GM12801 (cell line): Measurements from ENCODE around the gene EIF5A.

ENCODE experiments used
- TF ChIP-seq, protein P1 (sequence below): IDR thresholded peaks from one replicate; pipeline ENCODE4 v1.5.1; 2011; ENCODE audit warnings: control low read depth; ENCODE audit not compliant: insufficient read length; ENCODE audit errors: extremely low read depth

EIF5A gene

DNA sequence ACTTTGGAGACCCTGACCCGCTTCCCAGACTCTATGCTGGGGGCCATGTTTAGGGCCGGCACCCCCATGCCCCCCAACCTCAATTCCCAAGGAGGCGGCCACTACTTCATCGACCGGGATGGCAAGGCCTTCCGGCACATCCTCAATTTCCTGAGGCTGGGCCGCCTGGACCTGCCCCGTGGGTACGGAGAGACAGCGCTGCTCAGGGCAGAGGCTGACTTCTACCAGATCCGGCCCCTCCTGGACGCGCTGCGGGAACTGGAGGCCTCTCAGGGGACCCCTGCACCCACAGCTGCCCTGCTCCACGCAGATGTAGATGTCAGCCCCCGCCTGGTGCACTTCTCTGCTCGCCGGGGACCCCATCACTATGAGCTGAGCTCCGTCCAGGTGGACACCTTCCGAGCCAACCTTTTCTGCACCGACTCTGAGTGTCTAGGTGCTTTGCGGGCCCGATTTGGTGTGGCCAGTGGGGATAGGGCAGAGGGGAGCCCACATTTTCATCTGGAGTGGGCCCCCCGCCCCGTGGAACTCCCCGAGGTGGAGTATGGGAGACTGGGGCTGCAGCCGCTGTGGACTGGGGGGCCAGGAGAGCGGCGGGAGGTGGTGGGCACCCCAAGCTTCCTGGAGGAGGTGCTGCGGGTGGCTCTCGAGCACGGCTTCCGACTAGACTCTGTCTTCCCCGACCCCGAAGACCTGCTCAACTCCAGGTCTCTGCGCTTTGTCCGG lies 45.6 kb downstream of the EIF5A start:
- TF ChIP-seq, protein P1, sequence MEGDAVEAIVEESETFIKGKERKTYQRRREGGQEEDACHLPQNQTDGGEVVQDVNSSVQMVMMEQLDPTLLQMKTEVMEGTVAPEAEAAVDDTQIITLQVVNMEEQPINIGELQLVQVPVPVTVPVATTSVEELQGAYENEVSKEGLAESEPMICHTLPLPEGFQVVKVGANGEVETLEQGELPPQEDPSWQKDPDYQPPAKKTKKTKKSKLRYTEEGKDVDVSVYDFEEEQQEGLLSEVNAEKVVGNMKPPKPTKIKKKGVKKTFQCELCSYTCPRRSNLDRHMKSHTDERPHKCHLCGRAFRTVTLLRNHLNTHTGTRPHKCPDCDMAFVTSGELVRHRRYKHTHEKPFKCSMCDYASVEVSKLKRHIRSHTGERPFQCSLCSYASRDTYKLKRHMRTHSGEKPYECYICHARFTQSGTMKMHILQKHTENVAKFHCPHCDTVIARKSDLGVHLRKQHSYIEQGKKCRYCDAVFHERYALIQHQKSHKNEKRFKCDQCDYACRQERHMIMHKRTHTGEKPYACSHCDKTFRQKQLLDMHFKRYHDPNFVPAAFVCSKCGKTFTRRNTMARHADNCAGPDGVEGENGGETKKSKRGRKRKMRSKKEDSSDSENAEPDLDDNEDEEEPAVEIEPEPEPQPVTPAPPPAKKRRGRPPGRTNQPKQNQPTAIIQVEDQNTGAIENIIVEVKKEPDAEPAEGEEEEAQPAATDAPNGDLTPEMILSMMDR = no peak

DNA sequence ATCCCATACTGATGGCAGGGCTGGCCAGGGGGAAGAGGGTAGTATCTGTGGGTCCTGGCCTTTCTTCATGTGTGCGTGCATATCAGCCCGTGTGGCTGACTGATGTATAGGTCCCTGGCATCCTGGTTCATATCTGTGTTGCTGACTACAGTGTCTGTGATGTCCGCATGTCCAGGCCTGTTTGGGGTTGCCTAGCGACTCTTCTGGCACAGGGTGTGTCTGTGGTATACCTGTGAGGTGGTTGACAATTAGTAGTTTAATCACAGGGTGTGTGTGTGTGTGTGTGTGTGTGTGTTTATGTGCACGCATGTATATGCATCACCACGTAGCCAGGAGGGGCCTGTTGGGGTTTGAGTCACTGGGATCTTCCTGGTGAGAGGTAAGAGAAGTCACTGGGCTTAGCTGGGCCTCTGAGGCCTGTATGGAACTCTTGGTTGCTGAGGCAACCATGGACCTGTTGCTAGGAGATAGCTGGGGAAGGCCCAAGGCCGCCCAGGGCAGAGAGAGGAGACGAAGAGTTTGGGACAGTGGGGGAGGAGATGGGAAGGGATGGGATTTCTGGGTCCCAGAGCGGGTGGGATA lies 46.9 kb downstream of the EIF5A start:
- TF ChIP-seq, protein P1 = no peak

DNA sequence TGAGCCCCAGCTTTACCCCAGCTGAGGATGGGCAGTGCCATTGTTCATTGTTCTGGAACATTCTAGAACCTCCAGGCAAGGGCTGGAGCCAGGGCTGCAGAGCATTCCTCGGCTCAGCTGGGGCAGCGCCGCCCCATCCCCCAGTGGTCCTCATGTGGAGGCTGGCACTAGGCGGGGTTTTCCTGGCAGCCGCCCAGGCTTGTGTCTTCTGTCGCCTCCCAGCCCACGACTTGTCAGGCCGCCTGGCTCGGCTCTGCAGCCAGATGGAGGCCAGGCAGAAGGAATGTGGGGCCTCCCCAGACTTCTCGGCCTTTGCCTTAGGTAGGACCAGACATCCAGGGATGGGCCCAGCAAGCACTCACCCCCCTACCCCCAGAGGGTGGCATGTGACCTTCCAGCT lies 47.6 kb downstream of the EIF5A start, which contains the start of gene TMEM95:
Gene TMEM95 (plus strand): TSS at position 104 of the 400 bp plus-strand sequence. CDS start 49 bp downstream, at position 153.
- TF ChIP-seq, protein P1 = no peak

DNA sequence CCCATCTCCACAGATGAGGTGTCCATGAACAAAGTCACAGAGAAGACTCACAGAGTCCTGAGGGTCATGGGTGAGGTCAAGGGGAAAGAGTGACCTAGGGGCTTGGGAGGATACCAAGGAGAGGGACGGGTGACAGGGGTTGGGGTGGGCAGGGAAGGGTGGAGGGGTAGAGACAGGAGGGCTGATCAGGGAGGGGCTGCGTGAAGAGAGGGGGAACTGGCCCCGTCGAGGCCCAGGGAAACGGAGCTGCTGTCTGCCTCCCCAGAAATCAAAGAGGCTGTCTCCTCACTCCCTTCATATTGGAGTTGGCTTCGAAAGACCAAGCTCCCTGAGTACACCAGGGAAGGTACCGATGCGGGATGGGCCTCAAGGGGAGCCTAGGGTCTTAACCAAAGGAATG lies 48.1 kb downstream of the EIF5A start:
- TF ChIP-seq, protein P1 = no peak

DNA sequence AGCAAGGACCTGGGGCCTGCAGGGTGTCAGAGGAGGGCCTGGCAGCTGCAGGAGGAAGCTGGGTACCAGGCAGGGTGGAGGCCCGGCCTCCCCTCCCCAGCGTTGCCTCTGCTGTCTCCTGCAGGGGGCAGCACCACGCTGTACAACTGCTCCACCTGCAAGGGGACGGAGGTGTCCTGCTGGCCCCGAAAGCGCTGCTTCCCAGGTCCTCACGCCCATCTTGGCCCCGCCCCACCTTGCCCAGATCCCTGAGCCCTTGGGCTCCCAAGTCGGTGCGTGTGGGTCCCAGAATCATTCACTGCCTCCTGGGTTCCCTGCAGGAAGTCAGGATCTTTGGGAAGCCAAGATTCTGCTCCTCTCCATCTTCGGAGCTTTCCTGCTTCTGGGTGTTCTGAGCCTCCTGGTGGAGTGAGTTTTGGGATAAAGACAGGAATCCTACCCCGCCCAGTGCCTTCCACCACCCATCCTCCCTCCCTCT lies 48.7 kb downstream of the EIF5A start:
- TF ChIP-seq, protein P1 = no peak

DNA sequence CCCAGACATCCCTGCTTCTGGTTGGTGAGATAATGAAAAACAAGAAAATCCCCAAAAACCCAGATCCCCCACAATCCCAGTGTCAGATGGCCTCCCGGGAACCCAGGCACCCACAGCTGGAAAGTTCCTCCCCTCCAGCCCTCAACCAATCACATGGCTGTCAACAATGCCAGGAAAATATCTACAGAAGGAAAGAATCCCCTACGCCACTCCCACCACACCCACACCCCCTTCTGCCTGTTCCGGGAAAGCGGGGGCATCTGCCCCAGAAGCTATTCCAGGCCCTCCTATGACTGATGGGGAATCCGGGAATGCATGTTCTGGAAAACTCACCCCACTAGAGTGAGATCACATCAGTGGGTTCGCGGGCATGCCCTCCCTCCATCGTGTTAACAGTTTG lies 49.3 kb downstream of the EIF5A start:
- TF ChIP-seq, protein P1 = no peak

DNA sequence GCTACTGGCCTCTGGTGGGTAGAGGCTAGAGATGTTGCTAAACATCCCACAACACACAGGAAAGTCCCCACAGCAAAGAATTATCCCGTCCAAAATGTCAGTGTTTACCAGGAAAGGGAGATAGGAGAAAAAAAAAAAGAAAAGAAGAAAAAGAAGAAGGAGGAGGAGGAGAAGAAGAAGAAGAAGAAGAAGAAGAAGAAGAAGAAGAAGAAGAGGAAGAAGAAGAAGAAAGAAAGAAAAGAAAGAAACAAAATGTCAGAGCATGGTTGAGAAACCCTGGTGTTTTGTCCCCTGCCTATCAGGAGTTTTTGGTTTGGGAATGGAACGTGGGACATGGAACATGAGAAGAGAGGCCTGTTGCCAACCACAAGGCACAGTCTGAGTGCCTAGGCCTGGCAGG lies 50.0 kb downstream of the EIF5A start:
- TF ChIP-seq, protein P1 = no peak
